IMR-90 (cell line): ENCODE measurements around the gene WIPI1. TPM values are rescaled to one million over a fixed set of nuclear protein-coding genes. Genes with fewer than 3 reads are reported as not detected.

ENCODE experiments used
- ATAC-seq: fragments of 200-7000 bp; cut with Tn5 transposase; 2 replicates; pipeline ENCODE4 v1.9.1; 2020; ENCODE audit warnings: low read depth, mild to moderate bottlenecking, moderate library complexity
- BruUV-seq: library from RNA; stranded (reverse); fragments of 400-500 nt; replicated peaks from 2 replicates; lab custom pipeline; 2021; lab: Mats Ljungman, UMichigan
- CTCF ChIA-PET: fragments of 300-600 bp; formaldehyde crosslinking; extraction: SDS; loops from one replicate; lab custom pipeline; 2021; ENCODE audit warnings: antibody characterized with exemption; lab: Yijun Ruan, JAX
- POLR2A ChIA-PET: fragments of 300-600 bp; sonication (Branson Sonifier 250); formaldehyde crosslinking; loops from one replicate; lab custom pipeline; 2022; ENCODE audit warnings: antibody characterized with exemption; ENCODE audit not compliant: unreplicated experiment; lab: Charles Lee
- DNase-seq: peaks from one replicate; pipeline ENCODE4 v3.0.0; 2013
- H2AFZ ChIP-seq: replicated peaks from 2 replicates; pipeline ENCODE3; 2013; ENCODE audit warnings: low read length, mild to moderate bottlenecking; ENCODE audit not compliant: poor library complexity
- H2AK5ac ChIP-seq: 2 replicates; pipeline ENCODE4 v1.6.1; 2013; ENCODE audit warnings: low read depth, low read length, inconsistent platforms
- H2AK9ac ChIP-seq: replicated peaks from 2 replicates; pipeline ENCODE3; 2013; ENCODE audit warnings: mild to moderate bottlenecking, low read depth, low read length, moderate library complexity; ENCODE audit not compliant: poor library complexity
- H2BK120ac ChIP-seq: 2 replicates; pipeline ENCODE4 v1.6.1; 2013; ENCODE audit warnings: low read depth, low read length, inconsistent platforms
- H2BK15ac ChIP-seq: 3 replicates; pipeline ENCODE4 v1.6.1; 2013; ENCODE audit warnings: low read depth, low read length, inconsistent platforms
- H2BK20ac ChIP-seq: 2 replicates; pipeline ENCODE4 v1.6.1; 2013; ENCODE audit warnings: low read depth, mild to moderate bottlenecking, inconsistent platforms, low read length, moderate library complexity
- H2BK5ac ChIP-seq: 2 replicates; pipeline ENCODE4 v1.6.1; 2013; ENCODE audit warnings: mild to moderate bottlenecking, low read depth, low read length, inconsistent platforms; ENCODE audit not compliant: poor library complexity, severe bottlenecking
- H3K14ac ChIP-seq: replicated peaks from 2 replicates; pipeline ENCODE4 v1.6.1; 2013; ENCODE audit warnings: low read depth, low read length, inconsistent platforms
- H3K18ac ChIP-seq: 2 replicates; pipeline ENCODE4 v1.6.1; 2013; ENCODE audit warnings: low read depth, low read length, control low read depth
- H3K23ac ChIP-seq: 2 replicates; pipeline ENCODE4 v1.6.1; 2013; ENCODE audit warnings: low read depth, low read length, inconsistent platforms
- H3K27ac ChIP-seq: 2 replicates; pipeline ENCODE4 v1.5.1; 2013; ENCODE audit warnings: mild to moderate bottlenecking, control low read depth, low read length; ENCODE audit not compliant: insufficient read depth
- H3K27me3 ChIP-seq: 2 replicates; pipeline ENCODE4 v1.6.1; 2013; ENCODE audit warnings: low read length; ENCODE audit not compliant: control insufficient read depth, insufficient read depth
- H3K36me3 ChIP-seq: 2 replicates; pipeline ENCODE4 v1.6.1; 2013; ENCODE audit warnings: low read length, mixed read lengths; ENCODE audit not compliant: control insufficient read depth, insufficient read depth
- H3K4ac ChIP-seq: 2 replicates; pipeline ENCODE4 v1.6.1; 2013; ENCODE audit warnings: low read depth, low read length, inconsistent platforms
- H3K4me1 ChIP-seq: 2 replicates; pipeline ENCODE4 v1.6.1; 2013; ENCODE audit warnings: low read length, mixed read lengths; ENCODE audit not compliant: control insufficient read depth, insufficient read depth
- H3K4me2 ChIP-seq: 2 replicates; pipeline ENCODE4 v1.6.1; 2013; ENCODE audit warnings: low read depth, mild to moderate bottlenecking, control low read depth, low read length, moderate library complexity
- H3K4me3 ChIP-seq: 2 replicates; pipeline ENCODE4 v1.5.1; 2013; ENCODE audit warnings: low read depth, mild to moderate bottlenecking, control low read depth, low read length, moderate library complexity; ENCODE audit not compliant: insufficient read depth
- H3K56ac ChIP-seq: 2 replicates; pipeline ENCODE4 v1.6.1; 2013; ENCODE audit warnings: low read length, inconsistent platforms; ENCODE audit not compliant: insufficient read depth; ENCODE audit errors: extremely low read depth
- H3K79me1 ChIP-seq, 2 experiments: 2 replicates each; pipeline ENCODE4 v1.6.1; 2013; ENCODE audit warnings: low read length in 2 of 2, inconsistent platforms in 1 of 2, low read depth in 1 of 2
- H3K9ac ChIP-seq: 2 replicates; pipeline ENCODE4 v1.6.1; 2013; ENCODE audit warnings: low read depth, low read length, control low read depth
- H3K9me1 ChIP-seq: 2 replicates; pipeline ENCODE4 v1.6.1; 2013; ENCODE audit warnings: low read length, inconsistent platforms; ENCODE audit not compliant: insufficient read depth
- H3K9me3 ChIP-seq: 2 replicates; pipeline ENCODE4 v1.6.1; 2013; ENCODE audit warnings: low read length; ENCODE audit not compliant: control insufficient read depth, insufficient read depth
- H4K20me1 ChIP-seq: 2 replicates; pipeline ENCODE4 v1.6.1; 2013; ENCODE audit warnings: low read length, inconsistent platforms; ENCODE audit not compliant: insufficient read depth
- H4K5ac ChIP-seq: 2 replicates; pipeline ENCODE4 v1.6.1; 2013; ENCODE audit warnings: mild to moderate bottlenecking, low read depth, low read length, control low read depth
- H4K8ac ChIP-seq, 2 experiments: 2 replicates each; pipeline ENCODE4 v1.6.1; 2013; ENCODE audit warnings: low read depth in 2 of 2, low read length in 2 of 2, control low read depth in 1 of 2, inconsistent platforms in 1 of 2
- H4K91ac ChIP-seq: 2 replicates; pipeline ENCODE4 v1.6.1; 2013; ENCODE audit warnings: low read depth, low read length, inconsistent platforms; ENCODE audit not compliant: insufficient read depth
- BHLHE40 ChIP-seq: fragments of 150-350 bp; IDR thresholded peaks from 2 replicates; pipeline ENCODE4 v1.6.1; 2016; ENCODE audit warnings: mild to moderate bottlenecking, low read depth, low read length
- CEBPB ChIP-seq: IDR thresholded peaks from 2 replicates; pipeline ENCODE4 v1.6.1; 2012; ENCODE audit warnings: low read depth, low read length, improper control_type of control experiment
- CHD1 ChIP-seq: IDR thresholded peaks from 2 replicates; pipeline ENCODE4 v1.6.1; 2012; ENCODE audit warnings: low read depth, low read length, improper control_type of control experiment
- ELK1 ChIP-seq: fragments of 150-350 bp; IDR thresholded peaks from 2 replicates; pipeline ENCODE4 v1.6.1; 2016; ENCODE audit warnings: low read depth, mild to moderate bottlenecking, low read length, moderate library complexity, borderline replicate concordance
- FOS ChIP-seq: fragments of 150-350 bp; IDR thresholded peaks from 2 replicates; pipeline ENCODE4 v1.6.1; 2016; ENCODE audit warnings: low read depth, low read length
- MAFK ChIP-seq: IDR thresholded peaks from 2 replicates; pipeline ENCODE4 v1.6.1; 2012; ENCODE audit warnings: low read depth, low read length, improper control_type of control experiment
- MAZ ChIP-seq: IDR thresholded peaks from 2 replicates; pipeline ENCODE4 v1.6.1; 2012; ENCODE audit warnings: low read depth, mild to moderate bottlenecking, low read length, improper control_type of control experiment, moderate library complexity, borderline replicate concordance
- MXI1 ChIP-seq: IDR thresholded peaks from 2 replicates; pipeline ENCODE4 v1.6.1; 2012; ENCODE audit warnings: low read depth, mild to moderate bottlenecking, low read length, moderate library complexity, borderline replicate concordance
- NFE2L2 ChIP-seq: fragments of 150-350 bp; IDR thresholded peaks from 2 replicates; pipeline ENCODE4 v1.6.1; 2016; ENCODE audit warnings: low read depth, mild to moderate bottlenecking, low read length
- POLR2A ChIP-seq: IDR thresholded peaks from 2 replicates; pipeline ENCODE4 v1.6.1; 2012; ENCODE audit warnings: mild to moderate bottlenecking, low read depth, low read length
- RAD21 ChIP-seq: IDR thresholded peaks from 2 replicates; pipeline ENCODE4 v1.6.1; 2012; ENCODE audit warnings: low read length, improper control_type of control experiment
- RCOR1 ChIP-seq: IDR thresholded peaks from 2 replicates; pipeline ENCODE4 v1.6.1; 2012; ENCODE audit warnings: mild to moderate bottlenecking, low read length, improper control_type of control experiment; ENCODE audit not compliant: insufficient replicate concordance
- RFX5 ChIP-seq: IDR thresholded peaks from 2 replicates; pipeline ENCODE4 v1.8.0; 2012; ENCODE audit warnings: low read depth, mild to moderate bottlenecking, low read length, moderate library complexity
- SMC3 ChIP-seq: fragments of 150-350 bp; IDR thresholded peaks from 2 replicates; pipeline ENCODE4 v1.6.1; 2016; ENCODE audit warnings: low read depth, mild to moderate bottlenecking, antibody characterized with exemption, low read length, moderate library complexity
- WGBS, 2 experiments: methylation state at CpG; one replicate each; pipeline versions ENCODE4 v1.1.5 to v1.1.7; 2013; ENCODE audit warnings: missing lambda C conversion rate in 2 of 2; ENCODE audit not compliant: insufficient read length in 1 of 2; ENCODE audit errors: extremely low coverage in 2 of 2; 5-methylcytosine and 5-hydroxymethylcytosine counted together
- dilution Hi-C: fragments of 300-500 bp; cut with HindIII; formaldehyde crosslinking; loops from one replicate; pipeline ENCODE4 v1.14.3; 2018; ENCODE audit warnings: low sequenced_read_pairs; ENCODE audit not compliant: unreplicated experiment
- in situ Hi-C: fragments of 300-500 bp; cut with MboI; formaldehyde crosslinking; loops from 3 replicates; pipeline ENCODE4 v1.14.3; 2019; ENCODE audit warnings: low sequenced_read_pairs, inconsistent platforms, mixed read lengths
- intact Hi-C: fragments of 100-400 bp; cut with micrococcal nuclease; formaldehyde crosslinking; loops from 2 replicates; pipeline ENCODE4 v1.10.0; 2022
- polyA plus RNA-seq, 3 experiments: library from polyadenylated mRNA; depleted of rRNA; stranded (reverse); fragments of >200 nt; gene quantifications; 2 replicates each; pipeline ENCODE4 v1.2.3, GENCODE V29; 2012; ENCODE audit warnings: low replicate concordance in 1 of 3
- total RNA-seq: library from RNA; depleted of rRNA; stranded (reverse); fragments of >200 nt; gene quantifications from 2 replicates; pipeline ENCODE4 v1.2.3, GENCODE V29; 2012
- TF ChIP-seq, protein P1 (sequence below): conservative IDR thresholded peaks from 2 replicates; pipeline ENCODE4 v1.5.1; 2012; ENCODE audit warnings: mild to moderate bottlenecking, low read depth, low read length, improper control_type of control experiment

Gene WIPI1
- total and polyA plus RNA-seq, 2 of the 4 experiments (the other 2 are of a cell fraction), result 78.6 to 129 TPM

DNA sequence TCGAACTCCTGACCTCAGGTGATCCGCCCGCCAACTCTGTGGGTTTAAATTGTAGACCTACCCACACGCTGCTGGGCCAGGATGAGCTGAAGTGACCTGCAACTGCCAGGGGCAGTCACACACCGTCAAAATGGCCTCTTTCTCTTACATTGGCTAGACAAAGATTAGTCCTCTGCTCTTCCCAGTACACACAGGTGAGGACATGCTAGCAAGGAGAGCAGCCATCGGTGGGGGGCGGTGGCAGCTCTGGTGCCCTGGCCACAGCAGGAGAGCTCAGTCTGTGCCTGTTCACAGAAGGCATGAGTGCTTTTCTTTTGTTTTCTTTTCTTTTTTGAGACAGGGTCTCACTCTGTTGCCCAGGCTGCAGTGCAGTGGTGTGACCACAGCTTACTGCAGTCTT lies 29.7 kb downstream of the WIPI1 start:
- ChIA-PET POLR2A (no interaction called here), CTCF (no interaction called here)
- Histone ChIP-seq H3K36me3 (peaks cover 76% of the 10 kb centered on the region), H4K5ac (no peak overlapping the region), H3K23ac (no peak overlapping the region), H2BK20ac (no peak overlapping the region), H3K9me3 (no peaks in the 10 kb centered on the region), H3K79me1 (no peaks in the 10 kb centered on the region), H3K4me2 (no peak overlapping the region), H3K4me3 (no peak overlapping the region), H2BK5ac (no peak overlapping the region), H3K4ac (no peak overlapping the region), H4K91ac (no peak overlapping the region), H2AFZ (no peak overlapping the region), H4K20me1 (no peaks in the 10 kb centered on the region), H3K27me3 (no peaks in the 10 kb centered on the region), H2BK120ac (no peak overlapping the region), H3K56ac (no peak overlapping the region), H2AK9ac (no peak overlapping the region), H2BK15ac (no peak overlapping the region), H3K9ac (no peak overlapping the region), H4K8ac (no peak overlapping the region), H3K14ac (no peak overlapping the region), H3K18ac (no peak overlapping the region), H3K9me1 (no peaks in the 10 kb centered on the region), H3K4me1 (no peaks in the 10 kb centered on the region), H3K27ac (no peak overlapping the region), H2AK5ac (no peak overlapping the region)
- TF ChIP-seq RAD21, result no peak
- no peak for TF ChIP-seq FOS
- no peak for TF ChIP-seq MAZ
- TF ChIP-seq RCOR1, result no peak
- no peak for TF ChIP-seq RFX5
- no peak for TF ChIP-seq ELK1
- no peak for TF ChIP-seq POLR2A
- no peak for TF ChIP-seq MAFK
- no peak for TF ChIP-seq MXI1
- TF ChIP-seq CEBPB, result no peak
- no peak for TF ChIP-seq BHLHE40
- TF ChIP-seq, protein P1, sequence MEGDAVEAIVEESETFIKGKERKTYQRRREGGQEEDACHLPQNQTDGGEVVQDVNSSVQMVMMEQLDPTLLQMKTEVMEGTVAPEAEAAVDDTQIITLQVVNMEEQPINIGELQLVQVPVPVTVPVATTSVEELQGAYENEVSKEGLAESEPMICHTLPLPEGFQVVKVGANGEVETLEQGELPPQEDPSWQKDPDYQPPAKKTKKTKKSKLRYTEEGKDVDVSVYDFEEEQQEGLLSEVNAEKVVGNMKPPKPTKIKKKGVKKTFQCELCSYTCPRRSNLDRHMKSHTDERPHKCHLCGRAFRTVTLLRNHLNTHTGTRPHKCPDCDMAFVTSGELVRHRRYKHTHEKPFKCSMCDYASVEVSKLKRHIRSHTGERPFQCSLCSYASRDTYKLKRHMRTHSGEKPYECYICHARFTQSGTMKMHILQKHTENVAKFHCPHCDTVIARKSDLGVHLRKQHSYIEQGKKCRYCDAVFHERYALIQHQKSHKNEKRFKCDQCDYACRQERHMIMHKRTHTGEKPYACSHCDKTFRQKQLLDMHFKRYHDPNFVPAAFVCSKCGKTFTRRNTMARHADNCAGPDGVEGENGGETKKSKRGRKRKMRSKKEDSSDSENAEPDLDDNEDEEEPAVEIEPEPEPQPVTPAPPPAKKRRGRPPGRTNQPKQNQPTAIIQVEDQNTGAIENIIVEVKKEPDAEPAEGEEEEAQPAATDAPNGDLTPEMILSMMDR, result no peak
- no peak for TF ChIP-seq CHD1
- no peak for TF ChIP-seq SMC3
- TF ChIP-seq NFE2L2, result no peak
- in situ Hi-C loops, result no loop called here
- no TSS peak for BruUV-seq
- 100% methylated on average over 2 of the region's 7 CpGs; no CpG with 5 or more reads in 1 of the 2 experiments for WGBS, 2 experiments
- ATAC-seq (no peak), DNase-seq (no peak)
- dilution Hi-C loops, result no loop called here
- intact Hi-C loops, result no loop called here
